Stimulated activated CD8-positive, alpha-beta memory T cell treated with anti-CD3 and anti-CD28 coated beads, Interleukin-2, amount 100 ng/mL, for 48 hours (primary cell): ENCODE data around the gene SPESP1.
"Not testable (repeated sequence)": the region's sequence is repeated elsewhere in the genome, so short reads cannot be mapped to it uniquely, and the experiment has no call there.

Experiments
- DNase-seq, 2 donors: peaks; one replicate each; pipeline ENCODE4 v3.0.0-alpha.2; 2020; ENCODE audit warnings: low read depth in 2 of 2

The SPESP1 gene

DNA sequence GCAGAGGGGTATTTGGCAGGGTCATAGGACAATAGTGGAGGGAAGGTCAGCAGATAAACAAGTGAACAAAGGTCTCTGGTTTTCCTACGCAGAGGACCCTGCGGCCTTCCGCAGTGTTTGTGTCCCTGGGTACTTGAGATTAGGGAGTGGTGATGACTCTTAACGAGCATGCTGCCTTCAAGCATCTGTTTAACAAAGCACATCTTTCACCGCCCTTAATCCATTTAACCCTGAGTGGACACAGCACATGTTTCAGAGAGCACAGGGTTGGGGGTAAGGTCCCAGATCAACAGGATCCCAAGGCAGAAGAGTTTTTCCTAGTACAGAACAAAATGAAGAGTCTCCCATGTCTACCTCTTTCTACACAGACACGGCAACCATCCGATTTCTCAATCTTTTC, 33.4 kb downstream of the SPESP1 start:
- not testable (repeated sequence) for DNase-seq

DNA sequence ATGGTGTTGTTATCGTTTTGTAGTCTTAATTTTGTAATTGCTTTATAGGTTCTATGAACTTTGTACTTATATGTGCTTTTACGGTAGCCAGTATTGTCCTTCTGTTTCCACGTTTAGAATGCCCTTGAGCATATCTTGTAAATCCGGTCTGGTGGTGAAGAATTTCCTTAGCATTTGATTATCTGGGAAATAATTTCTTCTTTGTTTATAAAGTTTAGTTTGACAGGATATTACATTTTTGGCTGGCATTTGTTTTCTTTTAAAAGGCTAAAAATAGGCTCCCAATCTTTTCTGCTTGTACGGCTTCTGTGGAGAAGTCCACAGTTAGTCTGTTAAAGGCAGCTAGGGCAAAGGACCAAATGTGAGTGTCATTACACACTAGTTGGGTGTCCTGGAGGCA, 36.7 kb downstream of the SPESP1 start:
- DNase-seq, result no peak

DNA sequence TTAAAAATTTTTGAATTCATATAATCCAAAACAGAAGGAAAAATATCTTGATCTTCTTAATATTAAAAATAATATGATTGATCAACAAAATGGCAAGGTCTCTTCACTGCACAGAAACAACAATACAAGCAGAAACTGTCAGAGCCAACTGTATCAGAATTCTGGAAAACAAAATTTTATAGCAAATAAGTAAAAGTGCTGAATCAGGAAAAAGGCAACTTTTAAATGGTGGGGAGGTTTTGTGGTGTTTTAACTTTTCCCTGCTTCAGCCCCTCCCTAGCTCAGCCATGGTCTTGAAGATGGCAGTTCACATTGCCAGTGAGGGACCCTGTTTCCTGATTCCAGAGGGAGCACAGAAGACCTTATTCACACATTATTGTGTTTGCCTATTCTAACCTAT, 37.6 kb downstream of the SPESP1 start:
- DNase-seq, result no peak

GRCh38 chr15:68969298-68969697, 39.0 kb downstream of the SPESP1 start:
- DNase-seq, result no peak

- no peak for DNase-seq
Observed at GRCh38 chr15:68972201-68973065, 42.1 kb downstream of the SPESP1 start.

DNA sequence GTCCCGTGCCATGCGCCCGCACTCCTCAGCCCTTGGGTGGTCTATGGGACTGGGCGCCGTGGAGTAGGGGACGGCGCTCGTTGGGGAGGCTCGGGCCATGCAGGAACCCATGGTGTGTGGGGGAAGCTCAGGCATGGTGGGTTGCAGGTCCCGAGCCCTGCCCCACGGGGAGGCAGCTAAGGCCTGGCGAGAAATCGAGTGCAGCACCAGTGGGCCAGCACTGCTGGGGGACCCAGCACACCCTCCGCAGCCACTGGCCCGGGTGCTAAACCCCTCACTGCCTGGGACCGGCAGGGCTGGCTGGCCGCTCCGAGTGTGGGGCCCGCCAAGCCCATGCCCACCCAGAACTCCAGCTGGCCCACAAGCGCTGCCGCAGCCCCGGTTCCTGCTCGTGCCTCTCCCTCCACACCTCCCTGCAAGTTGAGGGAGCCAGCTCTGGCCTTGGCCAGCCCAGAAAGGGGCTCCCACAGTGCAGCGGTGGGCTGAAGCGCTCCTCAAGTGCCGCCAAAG, 45.4 kb downstream of the SPESP1 start:
- not testable (repeated sequence) for DNase-seq

- DNase-seq, result not testable (repeated sequence)
Observed at GRCh38 chr15:68977426-68977825, 47.1 kb downstream of the SPESP1 start.

- no peak for DNase-seq
Observed at GRCh38 chr15:68979006-68979405, 48.7 kb downstream of the SPESP1 start.

GRCh38 chr15:68979816-68980215, 49.5 kb downstream of the SPESP1 start:
- no peak for DNase-seq

GRCh38 chr15:68980786-68981185, 50.5 kb downstream of the SPESP1 start:
- no peak for DNase-seq

DNA sequence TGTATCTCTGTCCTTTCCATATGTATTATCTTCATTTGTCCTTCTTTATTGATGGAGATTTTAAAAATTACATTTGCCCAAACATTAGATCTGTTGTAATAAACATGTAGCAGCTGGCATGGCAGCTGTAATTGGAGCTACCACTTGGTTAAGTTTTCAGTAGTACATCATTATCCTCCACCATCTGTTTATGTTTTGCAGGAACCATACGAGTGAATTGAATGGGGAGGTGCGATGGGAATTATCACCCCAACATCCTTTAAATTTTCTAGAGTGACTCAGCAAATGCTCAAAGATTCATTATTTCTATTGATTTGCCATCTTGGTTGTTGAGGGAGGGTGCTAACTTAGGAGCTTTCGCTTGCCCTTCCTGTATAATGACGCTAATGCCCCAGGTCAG, 51.6 kb downstream of the SPESP1 start:
- no peak for DNase-seq

- DNase-seq, result no peak
Observed at GRCh38 chr15:68982976-68983563, 52.7 kb downstream of the SPESP1 start.

- DNase-seq, result no peak
Observed at GRCh38 chr15:68983961-68984481, 53.7 kb downstream of the SPESP1 start.

DNA sequence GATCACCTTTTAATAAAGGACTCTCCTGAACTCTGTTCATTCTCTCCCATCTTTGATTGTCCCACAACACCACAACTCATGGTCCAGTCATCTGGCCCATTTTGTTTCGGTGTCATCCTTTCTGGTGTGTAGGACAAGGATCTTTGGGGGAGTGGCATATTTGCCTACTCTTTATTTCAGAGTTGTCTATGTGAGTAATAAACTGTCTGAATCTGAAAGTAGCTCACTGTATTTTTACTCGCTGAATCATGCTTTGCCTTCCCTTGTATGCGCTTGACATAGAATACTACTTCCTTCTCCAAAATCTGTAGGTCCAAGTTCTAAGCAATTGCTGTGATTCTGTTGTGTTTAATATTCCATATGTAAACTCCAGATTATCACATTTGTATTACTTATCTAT, 54.3 kb downstream of the SPESP1 start:
- DNase-seq, result no peak

DNA sequence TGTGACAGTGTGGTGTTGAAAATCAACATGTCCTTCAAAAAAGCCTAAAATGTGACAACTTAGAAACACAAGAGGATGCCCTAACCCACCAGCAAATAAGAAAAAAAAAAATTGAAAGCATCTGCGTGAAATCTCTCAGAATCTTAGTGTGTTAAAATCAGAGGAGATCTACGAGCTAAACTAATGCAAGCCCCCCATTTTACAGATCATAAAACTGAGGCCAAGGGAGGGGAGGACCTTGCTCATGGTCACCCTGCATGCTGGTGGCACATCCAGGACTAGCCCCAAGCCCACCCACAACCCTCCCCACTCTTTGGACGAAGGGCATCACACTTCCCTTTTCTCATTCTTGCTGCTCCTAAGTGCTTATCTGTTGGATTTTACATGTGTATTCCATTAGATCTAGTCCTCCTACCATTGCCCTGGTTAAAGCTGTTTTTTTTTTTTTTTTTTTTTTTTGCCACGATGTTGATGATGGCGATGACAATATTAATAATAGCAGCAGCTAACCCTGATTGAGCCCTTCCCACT, 55.1 kb downstream of the SPESP1 start:
- DNase-seq, result no peak

GRCh38 chr15:68986322-68986721, 56.0 kb downstream of the SPESP1 start:
- DNase-seq, result no peak

GRCh38 chr15:68987120-68987519, 56.8 kb downstream of the SPESP1 start:
- no peak for DNase-seq

DNA sequence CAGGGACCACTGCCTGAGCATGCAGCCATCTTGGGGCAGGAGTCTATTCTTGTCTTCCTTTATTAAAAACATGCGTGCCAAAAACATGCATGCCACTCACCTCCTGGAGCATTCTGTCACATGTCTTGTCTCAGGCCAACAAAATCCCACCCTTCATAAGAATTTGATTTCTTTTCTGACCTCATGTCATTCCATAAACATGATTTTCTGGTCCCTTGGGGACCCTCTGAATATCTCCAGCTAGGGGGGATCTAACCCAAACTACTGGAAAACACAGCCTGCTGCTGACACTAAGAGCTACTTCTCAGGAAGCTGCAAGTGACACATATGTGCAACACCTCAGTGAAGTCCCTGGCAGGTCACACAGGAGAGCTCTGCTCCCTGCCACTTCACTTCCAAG, 57.4 kb downstream of the SPESP1 start:
- DNase-seq, result no peak

DNA sequence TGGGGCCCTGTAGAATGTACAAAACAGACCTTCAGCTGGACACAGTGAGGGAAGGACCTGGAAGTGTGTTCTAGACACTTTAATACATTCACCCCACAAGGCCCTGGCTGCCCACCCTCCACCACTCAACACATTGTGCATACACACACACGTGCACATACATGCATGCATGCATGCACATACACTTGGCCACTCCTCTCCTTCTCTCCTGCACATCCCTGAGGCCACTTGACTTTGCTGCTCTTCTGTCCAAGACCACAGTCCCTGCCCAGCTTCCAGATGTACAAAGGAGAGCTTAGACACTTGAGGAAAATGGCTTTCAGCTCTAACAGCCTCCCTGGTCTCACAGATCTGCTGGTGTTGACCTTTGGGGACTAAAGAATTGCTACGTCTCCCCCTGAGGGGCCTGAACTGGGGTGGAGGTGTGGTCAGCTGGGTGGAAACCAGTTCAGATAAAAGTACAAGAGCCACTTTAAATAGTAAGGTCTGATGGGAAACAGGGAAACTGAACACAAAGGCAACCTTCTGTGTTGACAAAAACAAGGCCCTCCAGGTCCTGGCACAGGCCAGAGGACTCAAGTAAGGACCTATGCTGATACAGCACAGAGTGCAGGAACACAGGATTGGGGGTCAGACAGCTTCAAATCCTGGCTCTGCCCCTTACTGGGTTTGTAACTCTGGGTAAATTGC, 59.4 kb downstream of the SPESP1 start:
- no peak for DNase-seq

DNA sequence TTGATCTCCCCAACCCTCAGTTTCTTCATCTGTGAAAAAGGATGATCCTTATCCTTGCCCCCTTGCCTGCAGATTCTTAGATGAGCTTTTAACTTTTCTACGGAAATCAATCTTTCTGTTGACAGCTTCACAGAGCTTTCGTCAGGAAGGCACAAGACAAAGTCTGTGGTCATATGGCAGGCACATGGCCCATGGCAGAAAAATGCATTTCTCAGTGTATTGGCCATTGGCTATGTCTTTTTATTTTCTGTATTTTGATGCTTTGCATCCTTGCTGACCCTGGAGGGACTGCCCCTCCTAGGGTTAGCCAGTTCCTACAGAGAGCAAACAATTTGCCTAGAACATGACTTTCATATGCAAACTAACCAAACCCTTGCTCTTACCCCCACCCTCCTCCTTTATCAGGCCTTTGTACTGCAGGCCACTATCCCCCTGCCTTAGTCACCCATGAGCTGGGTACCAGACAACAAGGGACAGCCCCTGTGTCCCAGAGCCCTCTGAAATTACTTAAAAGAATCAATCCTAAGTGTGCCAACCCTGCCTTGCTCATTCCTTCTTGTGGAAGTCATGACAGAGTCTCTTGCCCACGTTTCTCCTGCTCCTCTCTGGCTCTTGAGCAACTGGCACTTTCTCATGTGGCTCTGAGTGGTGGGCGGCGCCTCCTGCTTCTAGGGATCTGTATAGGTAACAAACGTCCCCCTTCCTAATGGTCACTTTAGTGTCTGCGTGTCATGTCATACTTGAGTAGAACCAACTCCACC, 60.1 kb downstream of the SPESP1 start:
- DNase-seq, result no peak

GRCh38 chr15:68990992-68991500, 60.7 kb downstream of the SPESP1 start:
- no peak for DNase-seq
